ENCODE measurements around the gene OR2G2. TPM values are rescaled to one million over a fixed set of nuclear protein-coding genes. Genes with fewer than 3 reads are reported as not detected.

OR2G2 gene
- total RNA-seq, 1 donor from 2014 or later = not detected

GRCh38 chr1:247613405-247613804 is 25.2 kb downstream of the OR2G2 start:
- no peak overlapping the region for H3K27ac ChIP-seq
- H3K27me3 ChIP-seq = no peaks in the 10 kb centered on the region
- no peak overlapping the region for H3K4me3 ChIP-seq
- no peaks in the 10 kb centered on the region for H3K36me3 ChIP-seq
- no peaks in the 10 kb centered on the region for H3K9me3 ChIP-seq
- no peak for DNase-seq (ENCODE audit: low spot score in 2 of 2)
- H3K4me1 ChIP-seq = no peaks in the 10 kb centered on the region
- no peak for TF ChIP-seq CTCF (IDR thresholded peaks at IDR 0.05)
- intact Hi-C loops (cut with DNase I) = no loop called here

GRCh38 chr1:247614625-247615024 is 26.5 kb downstream of the OR2G2 start:
- Histone ChIP-seq H3K4me3 (no peak overlapping the region), H3K27me3 (no peaks in the 10 kb centered on the region), H3K4me1 (no peaks in the 10 kb centered on the region), H3K9me3 (no peaks in the 10 kb centered on the region), H3K27ac (no peak overlapping the region), H3K36me3 (no peaks in the 10 kb centered on the region)
- no peak for TF ChIP-seq CTCF (IDR thresholded peaks at IDR 0.05)
- intact Hi-C loops (cut with DNase I) = no loop called here
- DNase-seq (ENCODE audit: low spot score in 2 of 2) = no peak

- H3K9me3 ChIP-seq = no peaks in the 10 kb centered on the region
- H3K4me1 ChIP-seq = no peaks in the 10 kb centered on the region
- H3K27ac ChIP-seq = no peak overlapping the region
- H3K27me3 ChIP-seq = no peaks in the 10 kb centered on the region
- TF ChIP-seq CTCF (IDR thresholded peaks at IDR 0.05) = no peak
- no peak for DNase-seq (ENCODE audit: low spot score in 2 of 2)
- no peak overlapping the region for H3K4me3 ChIP-seq
- H3K36me3 ChIP-seq = no peaks in the 10 kb centered on the region
- intact Hi-C loops (cut with DNase I) = no loop called here
Observed at GRCh38 chr1:247627951-247628350, 39.8 kb downstream of the OR2G2 start.

GRCh38 chr1:247638011-247638410 is 49.9 kb downstream of the OR2G2 start:
- no peak for DNase-seq (ENCODE audit: low spot score in 2 of 2)
- intact Hi-C loops (cut with DNase I) = no loop called here
- Histone ChIP-seq H3K27ac (no peak overlapping the region), H3K9me3 (no peaks in the 10 kb centered on the region), H3K27me3 (no peaks in the 10 kb centered on the region), H3K4me1 (no peaks in the 10 kb centered on the region), H3K4me3 (no peak overlapping the region), H3K36me3 (no peaks in the 10 kb centered on the region)
- no peak for TF ChIP-seq CTCF (IDR thresholded peaks at IDR 0.05)

GRCh38 chr1:247638781-247639180 is 50.6 kb downstream of the OR2G2 start:
- no peaks in the 10 kb centered on the region for H3K9me3 ChIP-seq
- no peaks in the 10 kb centered on the region for H3K36me3 ChIP-seq
- DNase-seq (ENCODE audit: low spot score in 2 of 2) = no peak
- TF ChIP-seq CTCF (IDR thresholded peaks at IDR 0.05) = no peak
- no peaks in the 10 kb centered on the region for H3K4me1 ChIP-seq
- intact Hi-C loops (cut with DNase I) = no loop called here
- no peak overlapping the region for H3K4me3 ChIP-seq
- no peak overlapping the region for H3K27ac ChIP-seq
- H3K27me3 ChIP-seq = no peaks in the 10 kb centered on the region

Other genes with a start within 250 kb of the OR2G2 start
- 0.11 TPM for gene NLRP3, start 172.2 kb upstream of the OR2G2 start, total RNA-seq
- not detected for gene OR2B11, start 130.3 kb upstream of the OR2G2 start, total RNA-seq
- not detected for gene OR2C3, start 51.9 kb upstream of the OR2G2 start, total RNA-seq
- gene GCSAML, start 39.2 kb upstream of the OR2G2 start, total RNA-seq = not detected
- not detected for gene OR2G3, start 17.2 kb downstream of the OR2G2 start, total RNA-seq
- not detected for gene OR13G1, start 91.4 kb downstream of the OR2G2 start, total RNA-seq
- not detected for gene OR6F1, start 128.3 kb downstream of the OR2G2 start, total RNA-seq
- not detected for gene OR14K1, start 150.3 kb downstream of the OR2G2 start, total RNA-seq
- not detected for gene OR14A2, start 159.8 kb downstream of the OR2G2 start, total RNA-seq
- not detected for gene OR1C1, start 172.2 kb downstream of the OR2G2 start, total RNA-seq
- not detected for gene OR14A16, start 235.8 kb downstream of the OR2G2 start, total RNA-seq